PC-3 (cell line): ENCODE data around the gene SLC5A9.

Experiments used
- CTCF ChIP-seq: fragments of 300-600 bp; sonication (generic); conservative IDR thresholded peaks from 2 replicates; pipeline ENCODE4 v1.5.1; 2017; ENCODE audit warnings: antibody characterized with exemption, low read depth, mild to moderate bottlenecking, low read length
- EZH2 ChIP-seq: fragments of 300-600 bp; sonication (generic); IDR thresholded peaks from one replicate; pipeline ENCODE4 v1.6.1; 2017; ENCODE audit warnings: antibody characterized with exemption, mild to moderate bottlenecking, low read length; ENCODE audit not compliant: unreplicated experiment

GRCh38 chr1:48258106-48258505, 35.6 kb downstream of the SLC5A9 start:
- no peak for TF ChIP-seq CTCF
- TF ChIP-seq EZH2, result no peak
